ENCODE results near the gene SETD5.

The SETD5 gene

GRCh38 chr3:9525078-9525477, 127.7 kb downstream of the SETD5 start:
- DNase-seq (ENCODE audit: extremely low read depth, low read depth): no peak

More at GRCh38 chr3:9525078-9525477, 127.7 kb downstream of the SETD5 start:
- no peak overlapping the region for H3K4me3 ChIP-seq (replicated peaks; ENCODE audit: low read depth, low read length)
- TF ChIP-seq, protein P1, sequence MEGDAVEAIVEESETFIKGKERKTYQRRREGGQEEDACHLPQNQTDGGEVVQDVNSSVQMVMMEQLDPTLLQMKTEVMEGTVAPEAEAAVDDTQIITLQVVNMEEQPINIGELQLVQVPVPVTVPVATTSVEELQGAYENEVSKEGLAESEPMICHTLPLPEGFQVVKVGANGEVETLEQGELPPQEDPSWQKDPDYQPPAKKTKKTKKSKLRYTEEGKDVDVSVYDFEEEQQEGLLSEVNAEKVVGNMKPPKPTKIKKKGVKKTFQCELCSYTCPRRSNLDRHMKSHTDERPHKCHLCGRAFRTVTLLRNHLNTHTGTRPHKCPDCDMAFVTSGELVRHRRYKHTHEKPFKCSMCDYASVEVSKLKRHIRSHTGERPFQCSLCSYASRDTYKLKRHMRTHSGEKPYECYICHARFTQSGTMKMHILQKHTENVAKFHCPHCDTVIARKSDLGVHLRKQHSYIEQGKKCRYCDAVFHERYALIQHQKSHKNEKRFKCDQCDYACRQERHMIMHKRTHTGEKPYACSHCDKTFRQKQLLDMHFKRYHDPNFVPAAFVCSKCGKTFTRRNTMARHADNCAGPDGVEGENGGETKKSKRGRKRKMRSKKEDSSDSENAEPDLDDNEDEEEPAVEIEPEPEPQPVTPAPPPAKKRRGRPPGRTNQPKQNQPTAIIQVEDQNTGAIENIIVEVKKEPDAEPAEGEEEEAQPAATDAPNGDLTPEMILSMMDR (IDR thresholded peaks at IDR 0.05; ENCODE audit: low read depth, low read length, missing control alignments): no peak

All from HFF-Myc (cell line).